Peyer's patch (tissue), 4 donors: ENCODE measurements around the gene NFAT5.

Source experiments
- CTCF ChIP-seq, 6 experiments: fragments of 450-650 bp in 4 of 6; fragments of 200-600 bp in 2 of 6; sonication (generic) in 1 of 6; IDR thresholded peaks; one replicate each; pipeline ENCODE4 v1.5.1; 2017 to 2019; ENCODE audit warnings: antibody characterized with exemption in 6 of 6, mild to moderate bottlenecking in 3 of 6, moderate library complexity in 1 of 6
- POLR2A ChIP-seq, 2 donors: fragments of 450-650 bp; IDR thresholded peaks; one replicate each; pipeline ENCODE4 v1.5.1; 2017; ENCODE audit warnings: antibody characterized with exemption in 2 of 2, mild to moderate bottlenecking in 2 of 2, moderate library complexity in 2 of 2

- TF ChIP-seq CTCF (IDR thresholded peaks at IDR 0.05) (no peak), POLR2A (IDR thresholded peaks at IDR 0.05) (no peak)
Observed at GRCh38 chr16:69701866-69702265, 136.1 kb downstream of the NFAT5 start.
